Measurements from ENCODE around the gene ZSCAN21.
A peak's percentile ranks its signal among the peaks of the same experiment; 100 is the strongest.
"Not testable (repeated sequence)": the region's sequence is repeated elsewhere in the genome, so short reads cannot be mapped to it uniquely, and the experiment has no call there.

The ZSCAN21 gene

GRCh38 chr7:100049441-100050291, at the start of gene ZSCAN21:
ZSCAN21 (plus strand) TSS chr7:100049774; CDS start chr7:100057007, 7,233 bp downstream.
- DNase-seq (ENCODE audit: low spot score) = peak; percentile 84

- no peak for DNase-seq (ENCODE audit: low spot score)
These were observed 49.3 kb upstream of the ZSCAN21 start for GRCh38 chr7:100000239-100000638.

- peak; percentile 92 for DNase-seq (ENCODE audit: low spot score)
These were observed 45.6 kb upstream of the ZSCAN21 start for GRCh38 chr7:100003711-100004661.

GRCh38 chr7:100007887-100008286, 41.7 kb upstream of the ZSCAN21 start:
- no peak for DNase-seq (ENCODE audit: low spot score)

- DNase-seq (ENCODE audit: low spot score) = no peak
These were observed 41.0 kb upstream of the ZSCAN21 start for GRCh38 chr7:100008525-100008924.

GRCh38 chr7:100009952-100010351, 39.6 kb upstream of the ZSCAN21 start:
- not testable (repeated sequence) for DNase-seq (ENCODE audit: low spot score)

- no peak for DNase-seq (ENCODE audit: low spot score)
These were observed 38.7 kb upstream of the ZSCAN21 start for GRCh38 chr7:100010901-100011300.

- no peak for DNase-seq (ENCODE audit: low spot score)
These were observed 38.1 kb upstream of the ZSCAN21 start for GRCh38 chr7:100011516-100011915.

- peak; percentile 55 for DNase-seq (ENCODE audit: low spot score)
These were observed 36.9 kb upstream of the ZSCAN21 start for GRCh38 chr7:100012385-100013327.

- DNase-seq (ENCODE audit: low spot score) = no peak
These were observed 36.3 kb upstream of the ZSCAN21 start for GRCh38 chr7:100013328-100013676.

GRCh38 chr7:100015232-100016214, 34.1 kb upstream of the ZSCAN21 start, which contains the start of gene ZKSCAN1:
ZKSCAN1 (plus strand) TSS chr7:100015596; CDS start chr7:100023507, 7,911 bp downstream.
- DNase-seq (ENCODE audit: low spot score) = peak; percentile 88

- DNase-seq (ENCODE audit: low spot score) = no peak
These were observed 33.2 kb upstream of the ZSCAN21 start for GRCh38 chr7:100016215-100016901.

- no peak for DNase-seq (ENCODE audit: low spot score)
These were observed 32.3 kb upstream of the ZSCAN21 start for GRCh38 chr7:100017300-100017699.

- DNase-seq (ENCODE audit: low spot score) = no peak
These were observed 31.7 kb upstream of the ZSCAN21 start for GRCh38 chr7:100017875-100018274.

GRCh38 chr7:100019908-100020307, 29.7 kb upstream of the ZSCAN21 start:
- DNase-seq (ENCODE audit: low spot score) = no peak

GRCh38 chr7:100021297-100021696, 28.3 kb upstream of the ZSCAN21 start:
- DNase-seq (ENCODE audit: low spot score) = no peak

GRCh38 chr7:100022621-100023020, 27.0 kb upstream of the ZSCAN21 start:
- DNase-seq (ENCODE audit: low spot score) = peak; percentile 55

- no peak for DNase-seq (ENCODE audit: low spot score)
These were observed 26.0 kb upstream of the ZSCAN21 start for GRCh38 chr7:100023526-100023925.

- no peak for DNase-seq (ENCODE audit: low spot score)
These were observed 25.5 kb upstream of the ZSCAN21 start for GRCh38 chr7:100024020-100024619.

All from HuH-7.5 (cell line).